H9 (cell line): Measurements from ENCODE around the gene COL27A1. TPM values are rescaled to one million over a fixed set of nuclear protein-coding genes. Genes with fewer than 3 reads are reported as not detected.

ENCODE experiments used
- DNase-seq: peaks from one replicate; pipeline ENCODE4 v3.0.0-alpha.2; 2017
- H2AFZ ChIP-seq: one replicate; pipeline ENCODE4 v1.6.1; 2013; ENCODE audit warnings: mild to moderate bottlenecking, low read length, control low read depth, moderate library complexity
- H2AK5ac ChIP-seq: 2 replicates; pipeline ENCODE4 v1.6.1; 2013; ENCODE audit warnings: low read length, control low read depth, mixed read lengths; ENCODE audit not compliant: insufficient read length
- H2BK120ac ChIP-seq: one replicate; pipeline ENCODE4 v1.6.1; 2013; ENCODE audit warnings: low read depth, mild to moderate bottlenecking, low read length, control low read depth, inconsistent platforms; ENCODE audit not compliant: poor library complexity, severe bottlenecking
- H2BK12ac ChIP-seq: 2 replicates; pipeline ENCODE4 v1.6.1; 2013; ENCODE audit warnings: low read length, control low read depth, mixed read lengths, low read depth; ENCODE audit not compliant: insufficient read length
- H2BK15ac ChIP-seq: 2 replicates; pipeline ENCODE4 v1.6.1; 2013; ENCODE audit warnings: low read depth, low read length, control low read depth
- H2BK20ac ChIP-seq: one replicate; pipeline ENCODE4 v1.6.1; 2013; ENCODE audit warnings: low read depth, mild to moderate bottlenecking, low read length, control low read depth, inconsistent platforms; ENCODE audit not compliant: poor library complexity, severe bottlenecking
- H2BK5ac ChIP-seq: 2 replicates; pipeline ENCODE4 v1.6.1; 2013; ENCODE audit warnings: low read length, control low read depth, mixed read lengths; ENCODE audit not compliant: insufficient read length
- H3K14ac ChIP-seq: 2 replicates; pipeline ENCODE4 v1.6.1; 2013; ENCODE audit warnings: low read length, control low read depth; ENCODE audit not compliant: insufficient read depth
- H3K18ac ChIP-seq: 2 replicates; pipeline ENCODE4 v1.6.1; 2013; ENCODE audit warnings: low read depth, mild to moderate bottlenecking, mixed read lengths, low read length, control low read depth; ENCODE audit not compliant: insufficient read length
- H3K23ac ChIP-seq: 2 replicates; pipeline ENCODE4 v1.6.1; 2013; ENCODE audit warnings: low read length, control low read depth, mixed read lengths, low read depth; ENCODE audit not compliant: insufficient read length
- H3K23me2 ChIP-seq: 2 replicates; pipeline ENCODE4 v1.6.1; 2013; ENCODE audit warnings: low read depth, mild to moderate bottlenecking, mixed read lengths, low read length, control low read depth; ENCODE audit not compliant: insufficient read length, poor library complexity, severe bottlenecking
- H3K27ac ChIP-seq: 2 replicates; pipeline ENCODE4 v1.5.1; 2013; ENCODE audit warnings: low read length, control low read depth, mixed read lengths, low read depth; ENCODE audit not compliant: insufficient read length
- H3K27me3 ChIP-seq: 2 replicates; pipeline ENCODE4 v1.6.1; 2013; ENCODE audit warnings: low read length, control low read depth, inconsistent platforms; ENCODE audit not compliant: insufficient read depth
- H3K4ac ChIP-seq: 2 replicates; pipeline ENCODE4 v1.6.1; 2013; ENCODE audit warnings: low read depth, mild to moderate bottlenecking, control low read depth, inconsistent platforms, low read length, moderate library complexity
- H3K4me1 ChIP-seq: 2 replicates; pipeline ENCODE4 v1.6.1; 2013; ENCODE audit warnings: low read length, control low read depth, inconsistent platforms; ENCODE audit not compliant: insufficient read depth
- H3K4me2 ChIP-seq: 2 replicates; pipeline ENCODE4 v1.6.1; 2013; ENCODE audit warnings: low read length, control low read depth, mixed read lengths; ENCODE audit not compliant: insufficient read length, insufficient read depth
- H3K56ac ChIP-seq: 2 replicates; pipeline ENCODE4 v1.6.1; 2013; ENCODE audit warnings: low read depth, mild to moderate bottlenecking, mixed read lengths, low read length, control low read depth; ENCODE audit not compliant: insufficient read length
- H3K79me1 ChIP-seq: 2 replicates; pipeline ENCODE4 v1.6.1; 2013; ENCODE audit warnings: low read depth, mild to moderate bottlenecking, moderate library complexity, low read length, control low read depth, inconsistent platforms; ENCODE audit not compliant: insufficient read depth, poor library complexity, severe bottlenecking
- H3K79me2 ChIP-seq: 2 replicates; pipeline ENCODE4 v1.6.1; 2013; ENCODE audit warnings: low read length, control low read depth, inconsistent platforms; ENCODE audit not compliant: insufficient read depth
- H3K9ac ChIP-seq: 2 replicates; pipeline ENCODE4 v1.6.1; 2013; ENCODE audit warnings: low read length, control low read depth, mixed read lengths; ENCODE audit not compliant: insufficient read length; ENCODE audit errors: extremely low read depth
- H3K9me3 ChIP-seq: one replicate; pipeline ENCODE4 v1.6.1; 2013; ENCODE audit warnings: low read depth, low read length, inconsistent platforms; ENCODE audit not compliant: control insufficient read depth
- H3T11ph ChIP-seq: one replicate; pipeline ENCODE4 v1.6.1; 2013; ENCODE audit warnings: mild to moderate bottlenecking, low read length, control low read depth, inconsistent platforms
- H4K20me1 ChIP-seq: one replicate; pipeline ENCODE4 v1.6.1; 2013; ENCODE audit not compliant: control insufficient read depth, insufficient read length, insufficient read depth
- H4K5ac ChIP-seq: 2 replicates; pipeline ENCODE4 v1.6.1; 2013; ENCODE audit warnings: low read depth, mild to moderate bottlenecking, mixed read lengths, low read length, control low read depth; ENCODE audit not compliant: insufficient read length
- H4K8ac ChIP-seq: replicated peaks from 2 replicates; pipeline ENCODE4 v1.6.1; 2013; ENCODE audit warnings: low read length, control low read depth, mixed read lengths, low read depth; ENCODE audit not compliant: insufficient read length
- H4K91ac ChIP-seq: 2 replicates; pipeline ENCODE4 v1.6.1; 2013; ENCODE audit warnings: low read depth, mild to moderate bottlenecking, moderate library complexity, mixed read lengths, low read length, control low read depth; ENCODE audit not compliant: insufficient read length
- H3K27ac Mint-ChIP-seq, 3 experiments: 2 replicates in 2 of 3; 3 replicates in 1 of 3; pipeline ENCODE4 v1.8.0; 2020 to 2021; ENCODE audit warnings: mixed read lengths in 3 of 3, mild to moderate bottlenecking in 1 of 3, moderate library complexity in 1 of 3
- H3K27me3 Mint-ChIP-seq: 2 replicates; pipeline ENCODE4 v1.8.0; 2021; ENCODE audit warnings: low read depth, mild to moderate bottlenecking, moderate library complexity, mixed read lengths
- H3K36me3 Mint-ChIP-seq, 3 experiments: 2 replicates in 2 of 3; 3 replicates in 1 of 3; pipeline ENCODE4 v1.8.0; 2020 to 2021; ENCODE audit warnings: low read depth in 3 of 3, mixed read lengths in 3 of 3; ENCODE audit not compliant: insufficient read depth in 1 of 3
- H3K4me1 Mint-ChIP-seq, 2 experiments: 2 replicates each; pipeline ENCODE4 v1.8.0; 2020; ENCODE audit warnings: mixed read lengths in 2 of 2
- H3K4me3 Mint-ChIP-seq, 2 experiments: 2 replicates in 1 of 2; 3 replicates in 1 of 2; pipeline ENCODE4 v1.8.0; 2020 to 2021; ENCODE audit warnings: mild to moderate bottlenecking in 2 of 2, mixed read lengths in 2 of 2, moderate library complexity in 1 of 2
- H3K9me3 Mint-ChIP-seq, 2 experiments: 2 replicates in 1 of 2; 3 replicates in 1 of 2; pipeline ENCODE4 v1.8.0; 2020; ENCODE audit warnings: mild to moderate bottlenecking in 2 of 2, mixed read lengths in 2 of 2, moderate library complexity in 1 of 2
- WGBS: extraction: QIAGEN DNeasy Blood & Tissue Kit; methylation state at CpG from one replicate; pipeline ENCODE4 v1.1.7; 2013; ENCODE audit warnings: missing lambda C conversion rate, low lambda C conversion rate, mixed read lengths; ENCODE audit not compliant: insufficient read length; ENCODE audit errors: extremely low coverage; 5-methylcytosine and 5-hydroxymethylcytosine counted together
- total RNA-seq: library from RNA; stranded (reverse); gene quantifications from 2 replicates; pipeline ENCODE4 v1.2.1, GENCODE V29; 2021
- TF ChIP-seq, protein P1 (sequence below): fragments of 200-600 bp; sonication (generic); conservative IDR thresholded peaks from 3 replicates; pipeline ENCODE4 v1.8.0; 2021; ENCODE audit warnings: antibody characterized with exemption, mild to moderate bottlenecking

Gene COL27A1
- total RNA-seq, 1 experiment from 2014 or later, result 17.9 TPM

DNA sequence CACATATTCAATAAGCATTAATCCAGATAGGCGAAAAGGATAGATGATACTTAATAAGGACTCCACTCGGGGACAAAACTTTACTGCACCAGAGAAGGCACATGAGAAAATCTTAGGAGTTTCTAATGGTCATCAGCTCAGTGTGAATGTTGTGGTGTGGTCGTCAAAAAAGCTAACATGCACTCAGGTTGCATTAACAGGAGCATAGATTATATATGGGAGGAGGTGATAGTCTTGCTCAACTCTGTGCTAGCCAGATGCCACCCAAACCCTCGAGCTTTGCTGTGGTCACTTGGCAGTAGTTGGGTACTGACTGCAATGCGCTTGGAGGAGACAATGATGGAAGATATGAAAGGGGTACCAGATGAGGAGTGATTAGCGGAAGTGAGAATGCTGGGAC is 8.6 kb upstream of the COL27A1 start:
- Histone ChIP-seq H2AK5ac (no peak overlapping the region), H3K14ac (no peak overlapping the region), H3K79me2 (no peaks in the 10 kb centered on the region), H2BK20ac (no peak overlapping the region), H3K79me1 (no peaks in the 10 kb centered on the region), H3K9ac (no peak overlapping the region), H2AFZ (no peak overlapping the region), H4K91ac (no peak overlapping the region), H4K8ac (no peak overlapping the region), H3K27ac (no peak overlapping the region), H4K5ac (no peak overlapping the region), H3K9me3 (no peaks in the 10 kb centered on the region), H3K4me1 (no peaks in the 10 kb centered on the region), H2BK120ac (no peak overlapping the region), H3K23ac (no peak overlapping the region), H3K4me2 (no peak overlapping the region), H2BK15ac (no peak overlapping the region), H3K56ac (no peak overlapping the region), H3K4ac (no peak overlapping the region), H3T11ph (no peak overlapping the region), H2BK12ac (no peak overlapping the region), H3K27me3 (no peaks in the 10 kb centered on the region; the same call in 1 of the 2 replicates), H4K20me1 (no peaks in the 10 kb centered on the region), H3K23me2 (no peaks in the 10 kb centered on the region), H2BK5ac (no peak overlapping the region), H3K18ac (no peak overlapping the region)
- Mint-ChIP-seq H3K4me3 (no peak overlapping the region), H3K4me1 (no peaks in the 10 kb centered on the region; a peak in 1 of 4 replicates), H3K9me3 (no peaks in the 10 kb centered on the region), H3K27me3 (peaks cover 77% of the 10 kb centered on the region), H3K36me3 (no peaks in the 10 kb centered on the region), H3K27ac (no peak overlapping the region)
- no CpG with 5 or more reads among the region's 6 CpGs for WGBS
- TF ChIP-seq, protein P1, sequence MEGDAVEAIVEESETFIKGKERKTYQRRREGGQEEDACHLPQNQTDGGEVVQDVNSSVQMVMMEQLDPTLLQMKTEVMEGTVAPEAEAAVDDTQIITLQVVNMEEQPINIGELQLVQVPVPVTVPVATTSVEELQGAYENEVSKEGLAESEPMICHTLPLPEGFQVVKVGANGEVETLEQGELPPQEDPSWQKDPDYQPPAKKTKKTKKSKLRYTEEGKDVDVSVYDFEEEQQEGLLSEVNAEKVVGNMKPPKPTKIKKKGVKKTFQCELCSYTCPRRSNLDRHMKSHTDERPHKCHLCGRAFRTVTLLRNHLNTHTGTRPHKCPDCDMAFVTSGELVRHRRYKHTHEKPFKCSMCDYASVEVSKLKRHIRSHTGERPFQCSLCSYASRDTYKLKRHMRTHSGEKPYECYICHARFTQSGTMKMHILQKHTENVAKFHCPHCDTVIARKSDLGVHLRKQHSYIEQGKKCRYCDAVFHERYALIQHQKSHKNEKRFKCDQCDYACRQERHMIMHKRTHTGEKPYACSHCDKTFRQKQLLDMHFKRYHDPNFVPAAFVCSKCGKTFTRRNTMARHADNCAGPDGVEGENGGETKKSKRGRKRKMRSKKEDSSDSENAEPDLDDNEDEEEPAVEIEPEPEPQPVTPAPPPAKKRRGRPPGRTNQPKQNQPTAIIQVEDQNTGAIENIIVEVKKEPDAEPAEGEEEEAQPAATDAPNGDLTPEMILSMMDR, result no peak
- no peak for DNase-seq
